Loucy (cell line): ENCODE results near the gene STK32C.

ENCODE experiments used
- CTCF ChIP-seq: fragments of 200-600 bp; sonication (generic); conservative IDR thresholded peaks from 2 replicates; pipeline ENCODE4 v1.5.1; 2014; ENCODE audit warnings: mild to moderate bottlenecking, antibody characterized with exemption, low read length
- EZH2phosphoT487 ChIP-seq: fragments of 200-600 bp; IDR thresholded peaks from 2 replicates; pipeline ENCODE4 v1.6.1; 2018; ENCODE audit warnings: antibody characterized with exemption, mild to moderate bottlenecking, moderate library complexity, borderline replicate concordance

GRCh38 chr10:132226586-132227405, 81.0 kb downstream of the STK32C start:
- no peak for TF ChIP-seq EZH2phosphoT487
- no peak for TF ChIP-seq CTCF
